ENCODE data around the gene VIT. TPM values are rescaled to one million over a fixed set of nuclear protein-coding genes. Genes with fewer than 3 reads are reported as not detected.

The VIT gene
- total RNA-seq, 1 donor from 2014 or later, result not detected

- Histone ChIP-seq H3K4me3 (ENCODE audit: low read depth, low read length) (no peak overlapping the region), H3K36me3 (ENCODE audit: control insufficient read depth, insufficient read depth, low read length) (no peaks in the 10 kb centered on the region), H3K27me3 (ENCODE audit: control insufficient read depth, insufficient read depth, low read length) (no peaks in the 10 kb centered on the region)
- no peak for DNase-seq (ENCODE audit: low read depth)
- no peak for TF ChIP-seq CTCF (IDR thresholded peaks at IDR 0.05; ENCODE audit: insufficient read depth, low read length, poor library complexity, severe bottlenecking)
Observed at GRCh38 chr2:36731941-36732672, 35.6 kb downstream of the VIT start.

- Histone ChIP-seq H3K27me3 (ENCODE audit: control insufficient read depth, insufficient read depth, low read length) (no peaks in the 10 kb centered on the region), H3K36me3 (ENCODE audit: control insufficient read depth, insufficient read depth, low read length) (no peaks in the 10 kb centered on the region), H3K4me3 (ENCODE audit: low read depth, low read length) (no peak overlapping the region)
- TF ChIP-seq CTCF (IDR thresholded peaks at IDR 0.05; ENCODE audit: insufficient read depth, low read length, poor library complexity, severe bottlenecking), result no peak
- DNase-seq (ENCODE audit: low read depth), result no peak
Observed at GRCh38 chr2:36732673-36733036, 36.1 kb downstream of the VIT start.

GRCh38 chr2:36733215-36733614, 36.7 kb downstream of the VIT start:
- H3K4me3 ChIP-seq (ENCODE audit: low read depth, low read length), result no peak overlapping the region
- no peak for TF ChIP-seq CTCF (IDR thresholded peaks at IDR 0.05; ENCODE audit: insufficient read depth, low read length, poor library complexity, severe bottlenecking)
- H3K27me3 ChIP-seq (ENCODE audit: control insufficient read depth, insufficient read depth, low read length), result no peaks in the 10 kb centered on the region
- H3K36me3 ChIP-seq (ENCODE audit: control insufficient read depth, insufficient read depth, low read length), result no peaks in the 10 kb centered on the region
- DNase-seq (ENCODE audit: low read depth), result no peak

GRCh38 chr2:36734304-36734703, 37.8 kb downstream of the VIT start:
- no peak for DNase-seq (ENCODE audit: low read depth)
- Histone ChIP-seq H3K4me3 (ENCODE audit: low read depth, low read length) (no peak overlapping the region), H3K27me3 (ENCODE audit: control insufficient read depth, insufficient read depth, low read length) (no peaks in the 10 kb centered on the region), H3K36me3 (ENCODE audit: control insufficient read depth, insufficient read depth, low read length) (no peaks in the 10 kb centered on the region)
- no peak for TF ChIP-seq CTCF (IDR thresholded peaks at IDR 0.05; ENCODE audit: insufficient read depth, low read length, poor library complexity, severe bottlenecking)

GRCh38 chr2:36737131-36737750, 40.7 kb downstream of the VIT start:
- Histone ChIP-seq H3K36me3 (ENCODE audit: control insufficient read depth, insufficient read depth, low read length) (no peaks in the 10 kb centered on the region), H3K27me3 (ENCODE audit: control insufficient read depth, insufficient read depth, low read length) (peaks cover under 1% of the 10 kb centered on the region)
- DNase-seq (ENCODE audit: low read depth), result no peak

More at GRCh38 chr2:36737131-36737750, 40.7 kb downstream of the VIT start:
- no peak for TF ChIP-seq CTCF (IDR thresholded peaks at IDR 0.05; ENCODE audit: insufficient read depth, low read length, poor library complexity, severe bottlenecking)
- H3K4me3 ChIP-seq (ENCODE audit: low read depth, low read length), result no peak overlapping the region

Data from kidney epithelial cell (primary cell).